ENCODE results near the gene ANGPT4.

Gene ANGPT4

GRCh38 chr20:822651-823573 is 93.2 kb downstream of the ANGPT4 start:
- DNase-seq: no peak

- DNase-seq: no peak
Measured at GRCh38 chr20:821731-822065, 94.4 kb downstream of the ANGPT4 start.

- no peak for DNase-seq
Measured at GRCh38 chr20:821046-821730, 94.9 kb downstream of the ANGPT4 start.

GRCh38 chr20:820323-820953 is 95.7 kb downstream of the ANGPT4 start:
- DNase-seq: no peak

Measured in GOT3 (cell line).